GM18502 (cell line): Measurements from ENCODE around the gene XKR8.

Experiments
- ATAC-seq: cut with Tn5 transposase; IDR thresholded peaks from one replicate; pipeline ENCODE4 v1.9.1; 2021; ENCODE audit warnings: mild to moderate bottlenecking; ENCODE audit not compliant: unreplicated experiment, poor library complexity

Gene XKR8

GRCh38 chr1:27959792-27960603 is at the start of gene XKR8:
Gene XKR8 (plus strand): TSS chr1:27959973. CDS start chr1:27960070, 97 bp downstream.
- ATAC-seq: peak; percentile 88

GRCh38 chr1:27912429-27912828 is 47.3 kb upstream of the XKR8 start:
- ATAC-seq: no peak

- no peak for ATAC-seq
These were observed 44.6 kb upstream of the XKR8 start for GRCh38 chr1:27915082-27915575.

GRCh38 chr1:27922272-27922671 is 37.5 kb upstream of the XKR8 start:
- no peak for ATAC-seq

- ATAC-seq: no peak
These were observed 31.4 kb upstream of the XKR8 start for GRCh38 chr1:27928216-27928954.

- ATAC-seq: no peak
These were observed 28.6 kb upstream of the XKR8 start for GRCh38 chr1:27931184-27931583.

- no peak for ATAC-seq
These were observed 28.0 kb upstream of the XKR8 start for GRCh38 chr1:27931759-27932158.

GRCh38 chr1:27934818-27935549 is 24.8 kb upstream of the XKR8 start, which contains the start of gene SMPDL3B:
Gene SMPDL3B (plus strand): TSS chr1:27935000. CDS start chr1:27935184, 184 bp downstream.
- no peak for ATAC-seq

- ATAC-seq: no peak
These were observed 24.1 kb upstream of the XKR8 start for GRCh38 chr1:27935721-27936120.

GRCh38 chr1:27936370-27936769 is 23.4 kb upstream of the XKR8 start:
- no peak for ATAC-seq

GRCh38 chr1:27937524-27937836 is 22.3 kb upstream of the XKR8 start:
- no peak for ATAC-seq

GRCh38 chr1:27938488-27938887 is 21.3 kb upstream of the XKR8 start:
- no peak for ATAC-seq

- no peak for ATAC-seq
These were observed 19.5 kb upstream of the XKR8 start for GRCh38 chr1:27940297-27940696.

- ATAC-seq: no peak
These were observed 18.8 kb upstream of the XKR8 start for GRCh38 chr1:27940870-27941560.

- no peak for ATAC-seq
These were observed 17.9 kb upstream of the XKR8 start for GRCh38 chr1:27941671-27942540.

GRCh38 chr1:27945020-27945419 is 14.8 kb upstream of the XKR8 start:
- ATAC-seq: no peak

GRCh38 chr1:27949027-27949426 is 10.7 kb upstream of the XKR8 start:
- ATAC-seq: no peak

- no peak for ATAC-seq
These were observed 8.4 kb upstream of the XKR8 start for GRCh38 chr1:27951396-27951795.

- ATAC-seq: no peak
These were observed 7.6 kb upstream of the XKR8 start for GRCh38 chr1:27952147-27952546.
